ENCODE measurements around the gene SIGLEC7. TPM values are rescaled to one million over a fixed set of nuclear protein-coding genes. Genes with fewer than 3 reads are reported as not detected.

Gene SIGLEC7
- total RNA-seq, 1 donor from 2014 or later, result not detected

GRCh38 chr19:51146751-51147150, 4.7 kb downstream of the SIGLEC7 start:
- H3K27ac Mint-ChIP-seq (ENCODE audit: unreplicated experiment), result no peak overlapping the region
- Histone ChIP-seq H3K9ac (ENCODE audit: low read length) (no peak overlapping the region), H3K4me1 (ENCODE audit: insufficient read depth, low read length) (no peaks in the 10 kb centered on the region), H3K27me3 (ENCODE audit: insufficient read depth, low read length) (no peaks in the 10 kb centered on the region), H3K79me2 (ENCODE audit: insufficient read depth, low read length) (no peaks in the 10 kb centered on the region), H3K4me2 (ENCODE audit: low read length) (no peak overlapping the region), H3K9me3 (ENCODE audit: insufficient read depth, low read depth, low read length) (no peaks in the 10 kb centered on the region), H3K4me3 (ENCODE audit: insufficient read depth, low read depth, low read length) (no peak overlapping the region), H3K27ac (ENCODE audit: low read depth, low read length) (no peak overlapping the region), H4K20me1 (ENCODE audit: insufficient read depth, low read length) (no peaks in the 10 kb centered on the region), H2AFZ (ENCODE audit: low read depth, low read length) (no peak overlapping the region), H3K36me3 (ENCODE audit: insufficient read depth, low read length) (no peaks in the 10 kb centered on the region)
- no peaks in the 10 kb centered on the region for H3K36me3 Mint-ChIP-seq (ENCODE audit: low read depth, unreplicated experiment)
- no peak overlapping the region for H3K4me3 Mint-ChIP-seq (ENCODE audit: unreplicated experiment)
- H3K9me3 Mint-ChIP-seq (ENCODE audit: unreplicated experiment), result peaks cover 2% of the 10 kb centered on the region
- no peak for TF ChIP-seq EZH2 (IDR thresholded peaks at IDR 0.05; ENCODE audit: insufficient read depth, low read length)
- no peak for TF ChIP-seq CTCF (IDR thresholded peaks at IDR 0.05; ENCODE audit: insufficient read depth, low read depth, low read length)
- H3K4me1 Mint-ChIP-seq (ENCODE audit: low read depth, unreplicated experiment), result no peaks in the 10 kb centered on the region
- DNase-seq (ENCODE audit: low read depth) (no peak), FAIRE-seq (no peak)
- H3K27me3 Mint-ChIP-seq (ENCODE audit: low read depth, unreplicated experiment), result peaks cover 37% of the 10 kb centered on the region

GRCh38 chr19:51147663-51148062, 5.6 kb downstream of the SIGLEC7 start:
- no peaks in the 10 kb centered on the region for H3K79me2 ChIP-seq (ENCODE audit: insufficient read depth, low read length)
- Mint-ChIP-seq H3K27ac (ENCODE audit: unreplicated experiment) (no peak overlapping the region), H3K9me3 (ENCODE audit: unreplicated experiment) (peaks cover 2% of the 10 kb centered on the region), H3K4me3 (ENCODE audit: unreplicated experiment) (no peak overlapping the region), H3K27me3 (ENCODE audit: low read depth, unreplicated experiment) (peaks cover 40% of the 10 kb centered on the region), H3K4me1 (ENCODE audit: low read depth, unreplicated experiment) (no peaks in the 10 kb centered on the region), H3K36me3 (ENCODE audit: low read depth, unreplicated experiment) (no peaks in the 10 kb centered on the region)
- DNase-seq (ENCODE audit: low read depth) (no peak), FAIRE-seq (no peak)
- no peak overlapping the region for H3K9ac ChIP-seq (ENCODE audit: low read length)
- no peaks in the 10 kb centered on the region for H3K9me3 ChIP-seq (ENCODE audit: insufficient read depth, low read depth, low read length)
- no peaks in the 10 kb centered on the region for H3K4me1 ChIP-seq (ENCODE audit: insufficient read depth, low read length)
- no peak overlapping the region for H3K4me3 ChIP-seq (ENCODE audit: insufficient read depth, low read depth, low read length)
- no peak overlapping the region for H3K4me2 ChIP-seq (ENCODE audit: low read length)
- no peaks in the 10 kb centered on the region for H3K27me3 ChIP-seq (ENCODE audit: insufficient read depth, low read length)
- no peak overlapping the region for H3K27ac ChIP-seq (ENCODE audit: low read depth, low read length)
- H2AFZ ChIP-seq (ENCODE audit: low read depth, low read length), result no peak overlapping the region
- H3K36me3 ChIP-seq (ENCODE audit: insufficient read depth, low read length), result no peaks in the 10 kb centered on the region
- no peaks in the 10 kb centered on the region for H4K20me1 ChIP-seq (ENCODE audit: insufficient read depth, low read length)
- TF ChIP-seq CTCF (IDR thresholded peaks at IDR 0.05; ENCODE audit: insufficient read depth, low read depth, low read length), result no peak
- no peak for TF ChIP-seq EZH2 (IDR thresholded peaks at IDR 0.05; ENCODE audit: insufficient read depth, low read length)

GRCh38 chr19:51148580-51148979, 6.5 kb downstream of the SIGLEC7 start:
- Histone ChIP-seq H3K4me3 (ENCODE audit: insufficient read depth, low read depth, low read length) (no peak overlapping the region), H3K4me2 (ENCODE audit: low read length) (no peak overlapping the region), H3K9me3 (ENCODE audit: insufficient read depth, low read depth, low read length) (peaks cover 2% of the 10 kb centered on the region), H3K9ac (ENCODE audit: low read length) (no peak overlapping the region), H3K36me3 (ENCODE audit: insufficient read depth, low read length) (no peaks in the 10 kb centered on the region), H3K27ac (ENCODE audit: low read depth, low read length) (no peak overlapping the region), H3K4me1 (ENCODE audit: insufficient read depth, low read length) (no peaks in the 10 kb centered on the region), H4K20me1 (ENCODE audit: insufficient read depth, low read length) (no peaks in the 10 kb centered on the region), H3K79me2 (ENCODE audit: insufficient read depth, low read length) (no peaks in the 10 kb centered on the region), H2AFZ (ENCODE audit: low read depth, low read length) (no peak overlapping the region), H3K27me3 (ENCODE audit: insufficient read depth, low read length) (no peaks in the 10 kb centered on the region)
- no peak for TF ChIP-seq CTCF (IDR thresholded peaks at IDR 0.05; ENCODE audit: insufficient read depth, low read depth, low read length)
- no peak for TF ChIP-seq EZH2 (IDR thresholded peaks at IDR 0.05; ENCODE audit: insufficient read depth, low read length)
- FAIRE-seq (no peak), DNase-seq (ENCODE audit: low read depth) (no peak)
- Mint-ChIP-seq H3K27me3 (ENCODE audit: low read depth, unreplicated experiment) (peaks cover 45% of the 10 kb centered on the region), H3K4me1 (ENCODE audit: low read depth, unreplicated experiment) (no peaks in the 10 kb centered on the region), H3K9me3 (ENCODE audit: unreplicated experiment) (peaks cover 2% of the 10 kb centered on the region), H3K36me3 (ENCODE audit: low read depth, unreplicated experiment) (no peaks in the 10 kb centered on the region), H3K4me3 (ENCODE audit: unreplicated experiment) (no peak overlapping the region), H3K27ac (ENCODE audit: unreplicated experiment) (no peak overlapping the region)

Data from astrocyte (in vitro differentiated cells and primary cell).